Activated T-helper 17 cell treated with anti-CD3 and anti-CD28 coated beads, Interleukin-2, amount 50 U/mL, for 72 hours (primary cell): ENCODE measurements around the gene ZNF397. TPM values are rescaled to one million over a fixed set of nuclear protein-coding genes. Genes with fewer than 3 reads are reported as not detected.
A peak's percentile ranks its signal among the peaks of the same experiment; 100 is the strongest.

Source experiments
- ATAC-seq: fragments of 150-1000 bp; cut with Tn5 transposase; replicated peaks from 2 replicates; pipeline ENCODE4 v1.10.0; 2021; ENCODE audit warnings: mild to moderate bottlenecking, moderate library complexity
- H3K27ac Mint-ChIP-seq: one replicate; pipeline ENCODE4 v1.8.0; 2022; ENCODE audit warnings: mixed read lengths
- H3K27me3 Mint-ChIP-seq: one replicate; pipeline ENCODE4 v1.8.0; 2022; ENCODE audit warnings: mixed read lengths
- H3K36me3 Mint-ChIP-seq: one replicate; pipeline ENCODE4 v1.8.0; 2022; ENCODE audit warnings: low read depth, mild to moderate bottlenecking, mixed read lengths
- H3K4me1 Mint-ChIP-seq: one replicate; pipeline ENCODE4 v1.8.0; 2022; ENCODE audit warnings: mixed read lengths
- H3K4me3 Mint-ChIP-seq: one replicate; pipeline ENCODE4 v1.8.0; 2022; ENCODE audit warnings: mild to moderate bottlenecking, mixed read lengths
- H3K9me3 Mint-ChIP-seq: one replicate; pipeline ENCODE4 v1.8.0; 2022; ENCODE audit warnings: mixed read lengths
- total RNA-seq, 2 donors: library from RNA; stranded (reverse); gene quantifications; one replicate each; pipeline ENCODE4 v1.2.3, GENCODE V29; 2022

The ZNF397 gene
- total RNA-seq, 2 donors from 2014 or later = 9.7 to 25.0 TPM

DNA sequence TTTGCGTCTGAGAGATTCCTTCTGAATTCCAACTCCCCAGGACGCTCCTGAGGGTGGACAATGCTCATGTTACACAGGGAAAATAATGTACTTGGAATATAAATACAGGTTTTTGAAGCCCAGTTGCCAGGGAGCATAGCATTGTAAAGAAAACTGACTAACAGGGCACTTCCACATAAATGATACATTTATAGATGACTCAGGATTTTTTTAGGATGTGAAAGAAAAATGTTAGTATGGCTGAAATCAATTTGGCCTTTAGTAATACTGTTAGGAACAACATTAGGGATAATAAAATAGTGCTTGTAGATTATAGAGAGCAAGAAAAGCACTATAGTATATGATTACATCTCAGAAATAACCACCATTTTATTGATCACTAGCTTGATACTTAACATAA is 23.6 kb downstream of the ZNF397 start:
- peaks cover 9% of the 10 kb centered on the region for H3K9me3 Mint-ChIP-seq
- no peak for ATAC-seq
- H3K4me3 Mint-ChIP-seq = no peak overlapping the region
- H3K27ac Mint-ChIP-seq = no peak overlapping the region
- H3K4me1 Mint-ChIP-seq = peaks cover 16% of the 10 kb centered on the region
- H3K36me3 Mint-ChIP-seq = peaks cover 15% of the 10 kb centered on the region
- no peaks in the 10 kb centered on the region for H3K27me3 Mint-ChIP-seq

DNA sequence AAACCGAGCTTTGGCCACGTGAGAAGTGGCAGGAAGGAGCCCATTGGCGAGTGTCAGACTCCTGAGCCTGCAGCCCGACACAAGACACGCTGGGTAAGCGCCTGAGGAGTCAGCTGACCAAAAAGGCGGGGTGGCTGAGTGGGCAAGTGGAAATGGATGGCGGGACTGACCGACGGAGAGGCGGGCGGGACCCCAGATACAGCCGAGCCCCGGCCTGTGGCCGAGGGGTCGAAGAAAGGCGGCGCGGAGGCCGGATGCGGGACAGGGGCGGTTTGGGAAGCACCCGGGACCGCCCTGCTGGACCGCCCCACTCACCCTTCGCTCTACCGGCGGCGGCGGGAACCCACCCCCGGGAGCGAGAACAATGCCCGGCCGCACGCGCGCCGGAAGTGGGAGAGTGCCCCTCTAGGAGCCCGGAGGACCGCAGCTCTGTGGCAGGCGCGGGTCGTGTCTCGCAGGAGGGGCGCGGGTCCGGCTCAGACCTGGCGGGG is 26.4 kb downstream of the ZNF397 start:
- peaks cover 16% of the 10 kb centered on the region for H3K4me1 Mint-ChIP-seq
- H3K27me3 Mint-ChIP-seq = no peaks in the 10 kb centered on the region
- peak; percentile 76 for ATAC-seq
- H3K4me3 Mint-ChIP-seq = peak overlapping the region; percentile 85
- H3K36me3 Mint-ChIP-seq = no peaks in the 10 kb centered on the region
- peaks cover 9% of the 10 kb centered on the region for H3K9me3 Mint-ChIP-seq
- peak overlapping the region; percentile 87 for H3K27ac Mint-ChIP-seq

DNA sequence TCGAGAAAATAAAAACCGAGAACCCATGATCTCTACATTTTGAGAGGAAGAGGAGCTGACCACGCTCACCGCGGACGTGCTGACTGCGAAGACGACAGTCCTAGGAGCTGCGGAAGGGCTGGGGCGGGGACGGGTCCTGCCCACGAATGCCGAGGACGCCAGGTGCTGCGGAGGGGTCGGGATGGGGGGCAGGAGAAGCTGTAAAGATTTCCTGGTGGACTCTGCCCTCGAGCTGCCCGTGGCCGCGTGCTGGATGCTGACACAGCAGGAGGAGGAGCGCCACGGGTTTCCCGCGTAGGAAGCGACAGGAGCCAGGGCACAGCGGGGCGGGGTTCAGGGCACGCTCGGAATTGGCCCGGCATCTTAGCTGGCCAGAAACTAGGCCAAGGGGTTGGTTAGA is 27.0 kb downstream of the ZNF397 start:
- H3K4me3 Mint-ChIP-seq = peak overlapping the region; percentile 85
- no peaks in the 10 kb centered on the region for H3K36me3 Mint-ChIP-seq
- peaks cover 9% of the 10 kb centered on the region for H3K9me3 Mint-ChIP-seq
- peak; percentile 26 for ATAC-seq
- no peaks in the 10 kb centered on the region for H3K27me3 Mint-ChIP-seq
- peaks cover 16% of the 10 kb centered on the region for H3K4me1 Mint-ChIP-seq
- peak overlapping the region; percentile 42 for H3K27ac Mint-ChIP-seq

DNA sequence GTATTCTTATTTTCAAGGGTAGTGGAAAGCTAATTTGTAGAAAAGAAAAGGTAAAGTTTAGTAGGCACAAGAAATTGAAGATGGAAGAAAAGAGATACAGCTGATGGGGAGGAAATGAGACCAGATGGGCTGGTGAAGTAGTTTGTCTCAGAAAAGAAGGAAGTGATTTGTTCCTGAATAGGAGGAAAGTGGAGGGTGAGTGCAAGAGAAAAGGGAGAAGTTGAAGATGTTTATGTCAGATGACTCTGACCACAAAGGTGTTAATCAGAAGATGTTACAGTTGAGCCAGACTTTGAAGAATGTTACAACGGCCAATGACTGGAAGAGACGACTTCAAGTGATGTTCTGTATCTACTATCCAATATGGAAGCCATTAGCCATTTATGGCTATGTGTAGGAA is 28.0 kb downstream of the ZNF397 start:
- H3K4me1 Mint-ChIP-seq = peaks cover 16% of the 10 kb centered on the region
- no peak for ATAC-seq
- no peaks in the 10 kb centered on the region for H3K27me3 Mint-ChIP-seq
- no peaks in the 10 kb centered on the region for H3K36me3 Mint-ChIP-seq
- no peak overlapping the region for H3K27ac Mint-ChIP-seq
- H3K4me3 Mint-ChIP-seq = peak overlapping the region; percentile 85
- H3K9me3 Mint-ChIP-seq = peaks cover 9% of the 10 kb centered on the region

DNA sequence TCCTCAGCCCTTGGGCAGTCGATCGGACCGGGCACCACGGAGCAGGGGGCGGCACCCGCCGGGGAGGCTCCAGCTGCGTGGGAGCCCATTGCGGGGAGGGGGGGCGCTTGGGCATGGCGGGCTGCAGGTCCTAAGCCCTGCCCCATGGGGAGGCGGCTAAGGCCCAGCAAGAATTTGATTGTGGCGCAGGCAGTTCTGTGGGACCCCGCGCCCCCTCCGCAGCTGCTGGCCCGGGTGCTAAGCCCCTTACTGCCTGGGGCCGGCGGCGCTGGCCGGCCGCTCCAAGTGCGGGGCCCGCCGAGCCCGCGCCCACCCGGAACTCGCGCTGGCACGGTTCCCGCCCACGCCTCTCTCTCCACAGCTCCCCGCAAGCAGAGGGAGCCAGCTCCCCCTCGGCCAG is 30.8 kb downstream of the ZNF397 start:
- H3K27ac Mint-ChIP-seq = no peak overlapping the region
- H3K4me3 Mint-ChIP-seq = no peak overlapping the region
- H3K9me3 Mint-ChIP-seq = peaks cover 9% of the 10 kb centered on the region
- no peaks in the 10 kb centered on the region for H3K27me3 Mint-ChIP-seq
- peaks cover 16% of the 10 kb centered on the region for H3K4me1 Mint-ChIP-seq
- H3K36me3 Mint-ChIP-seq = no peaks in the 10 kb centered on the region
- no peak for ATAC-seq

DNA sequence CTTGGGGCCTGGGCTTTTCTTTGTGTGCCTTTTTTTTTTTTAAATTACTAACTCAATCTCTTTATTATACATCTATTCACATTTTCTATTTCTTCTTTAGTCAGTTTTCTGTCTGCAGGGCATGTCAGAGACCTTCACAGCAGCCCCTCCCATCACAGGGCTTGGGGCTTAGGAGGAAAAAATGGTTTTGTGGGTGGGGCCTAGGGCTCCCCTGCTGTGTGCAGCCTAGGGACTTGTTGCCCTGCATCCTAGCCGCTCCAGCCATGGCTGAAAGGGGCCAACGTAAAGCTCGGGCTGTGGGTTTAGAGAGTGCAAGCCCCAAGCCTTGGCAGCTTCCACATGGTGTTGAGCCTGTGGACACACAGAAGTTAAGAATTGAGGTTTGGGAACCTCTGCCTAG is 35.4 kb downstream of the ZNF397 start:
- Mint-ChIP-seq H3K4me3 (no peak overlapping the region), H3K36me3 (no peaks in the 10 kb centered on the region), H3K27me3 (no peaks in the 10 kb centered on the region), H3K4me1 (no peaks in the 10 kb centered on the region), H3K9me3 (peaks cover 5% of the 10 kb centered on the region), H3K27ac (no peak overlapping the region)
- no peak for ATAC-seq

DNA sequence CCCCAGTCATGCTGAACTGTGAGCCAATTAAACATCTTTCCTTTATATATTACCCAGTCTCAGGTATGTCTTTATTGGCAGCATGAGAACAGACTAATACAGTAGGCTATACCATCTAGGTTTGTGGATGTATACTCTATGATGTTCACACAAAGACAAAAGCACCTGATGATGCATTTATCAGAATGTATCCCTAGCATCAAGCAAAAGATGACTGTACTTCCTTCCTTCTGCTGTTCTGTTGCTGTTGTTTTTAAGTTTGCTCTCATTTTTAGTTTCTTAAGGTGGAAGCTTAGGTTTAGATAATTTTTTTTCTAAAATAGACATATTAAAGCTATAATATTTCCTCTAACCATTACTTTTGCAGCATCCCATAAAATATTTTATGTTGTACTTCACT is 36.8 kb downstream of the ZNF397 start:
- Mint-ChIP-seq H3K36me3 (no peaks in the 10 kb centered on the region), H3K4me3 (no peak overlapping the region), H3K27me3 (no peaks in the 10 kb centered on the region), H3K4me1 (no peaks in the 10 kb centered on the region), H3K9me3 (peaks cover 5% of the 10 kb centered on the region), H3K27ac (no peak overlapping the region)
- ATAC-seq = peak; percentile 81

DNA sequence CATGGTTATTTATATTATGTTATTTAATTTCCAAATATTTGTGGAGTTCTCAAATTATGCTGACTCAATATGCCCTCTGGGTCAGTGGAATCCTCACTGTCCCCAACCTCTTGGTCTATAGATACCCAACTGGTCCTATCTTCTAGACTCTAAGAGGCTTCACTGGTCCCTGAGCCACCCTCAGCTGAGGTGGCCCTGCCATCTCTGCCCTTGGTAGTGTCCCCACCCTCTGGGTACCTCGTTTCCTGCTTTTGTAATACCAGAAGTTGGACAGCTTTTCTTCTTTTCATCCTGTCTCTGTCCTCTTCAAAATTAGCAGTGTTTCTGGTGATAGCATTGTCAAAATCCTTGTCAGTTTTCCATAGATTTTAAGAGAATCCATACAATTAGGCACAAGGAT is 37.3 kb downstream of the ZNF397 start:
- no peak for ATAC-seq
- H3K4me1 Mint-ChIP-seq = no peaks in the 10 kb centered on the region
- peaks cover 5% of the 10 kb centered on the region for H3K9me3 Mint-ChIP-seq
- no peak overlapping the region for H3K27ac Mint-ChIP-seq
- no peaks in the 10 kb centered on the region for H3K36me3 Mint-ChIP-seq
- H3K4me3 Mint-ChIP-seq = no peak overlapping the region
- H3K27me3 Mint-ChIP-seq = no peaks in the 10 kb centered on the region

DNA sequence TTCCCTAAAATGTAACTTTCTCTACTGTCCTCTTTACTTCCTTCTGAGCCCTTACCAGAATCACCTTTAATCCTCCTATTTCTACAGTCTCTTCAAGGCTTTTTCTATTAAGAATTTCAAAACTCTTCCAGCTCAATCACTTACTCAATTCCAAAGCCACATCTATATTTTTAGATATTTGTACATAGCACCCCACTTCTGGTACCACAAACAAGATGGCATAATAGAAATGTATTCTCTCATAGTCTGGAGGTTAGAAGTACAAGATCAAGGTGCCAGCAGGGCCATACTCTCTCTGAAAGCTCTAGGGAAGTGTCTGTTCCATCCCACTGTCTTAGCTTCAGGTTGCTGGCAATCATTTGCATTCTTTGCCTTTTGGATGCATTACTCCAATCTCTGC is 38.1 kb downstream of the ZNF397 start:
- no peak overlapping the region for H3K4me3 Mint-ChIP-seq
- H3K36me3 Mint-ChIP-seq = no peaks in the 10 kb centered on the region
- H3K4me1 Mint-ChIP-seq = no peaks in the 10 kb centered on the region
- no peak overlapping the region for H3K27ac Mint-ChIP-seq
- no peaks in the 10 kb centered on the region for H3K27me3 Mint-ChIP-seq
- no peak for ATAC-seq
- peaks cover 5% of the 10 kb centered on the region for H3K9me3 Mint-ChIP-seq

DNA sequence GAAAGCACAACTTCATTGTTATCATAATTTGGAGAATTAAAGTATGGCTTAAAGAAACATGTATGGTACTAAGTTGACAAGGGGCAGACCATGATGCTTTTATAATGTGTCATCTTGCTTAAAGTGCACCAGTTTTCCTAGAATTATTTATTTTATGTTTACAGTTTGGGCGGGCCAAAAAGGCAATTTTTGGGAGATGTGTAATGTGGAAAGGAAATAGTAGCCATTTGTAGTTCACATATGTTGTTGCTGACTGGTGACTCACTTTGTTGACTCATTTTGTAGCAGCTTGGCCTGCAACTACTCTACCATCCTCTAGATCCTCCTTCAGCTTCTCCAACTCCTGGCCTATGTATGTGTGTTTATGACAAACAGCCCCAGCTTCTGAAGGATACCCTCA is 41.5 kb downstream of the ZNF397 start:
- Mint-ChIP-seq H3K36me3 (no peaks in the 10 kb centered on the region), H3K27me3 (no peaks in the 10 kb centered on the region), H3K27ac (no peak overlapping the region), H3K4me3 (no peak overlapping the region), H3K4me1 (no peaks in the 10 kb centered on the region), H3K9me3 (peaks cover 8% of the 10 kb centered on the region)
- peak; percentile 87 for ATAC-seq

DNA sequence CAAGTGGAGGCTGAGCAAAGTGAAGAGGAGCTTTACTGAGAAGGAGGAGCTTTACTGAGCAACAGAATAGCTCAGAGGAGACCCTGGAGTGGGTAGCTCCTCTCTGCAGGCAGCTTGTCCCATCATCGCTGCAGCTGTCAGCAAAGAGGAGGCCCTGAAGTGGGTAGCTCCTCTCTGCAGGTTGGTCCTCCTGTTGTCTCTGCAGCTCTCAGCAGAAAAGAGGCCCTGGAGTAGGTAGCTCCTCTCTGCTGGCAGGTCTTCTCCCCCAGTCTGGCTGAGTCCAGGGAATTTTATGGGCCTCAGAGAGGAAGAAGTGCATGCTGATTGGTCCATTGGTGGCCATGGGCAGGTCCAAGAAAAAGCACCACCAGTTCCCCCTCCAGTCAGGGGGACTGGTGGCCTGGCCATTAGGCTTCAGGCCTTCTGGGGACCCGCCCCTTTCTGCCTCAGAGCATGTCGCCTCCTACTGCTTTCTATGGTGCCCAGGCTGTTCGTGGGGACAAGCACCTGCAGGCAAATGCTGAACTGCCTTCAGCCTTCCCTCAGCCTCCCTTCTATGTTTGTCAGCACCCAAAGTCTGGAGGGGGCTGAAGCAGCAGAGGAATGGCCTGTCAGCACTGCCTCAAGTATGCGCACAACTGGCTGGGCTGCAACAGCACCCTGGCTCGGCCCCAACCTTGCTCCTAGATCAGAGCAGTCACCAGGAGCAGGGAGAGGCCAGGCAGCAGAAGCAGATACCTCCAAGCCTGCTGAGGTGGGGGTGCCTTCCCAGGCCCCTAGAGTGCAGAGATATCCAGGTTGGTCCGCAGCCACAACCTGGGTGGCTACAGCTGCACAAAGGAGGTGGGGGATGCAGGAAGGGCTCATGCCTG is 43.3 kb downstream of the ZNF397 start:
- no peak for ATAC-seq
- no peaks in the 10 kb centered on the region for H3K27me3 Mint-ChIP-seq
- H3K36me3 Mint-ChIP-seq = peaks cover under 1% of the 10 kb centered on the region
- no peak overlapping the region for H3K27ac Mint-ChIP-seq
- H3K4me1 Mint-ChIP-seq = peaks cover 2% of the 10 kb centered on the region
- peaks cover 6% of the 10 kb centered on the region for H3K9me3 Mint-ChIP-seq
- H3K4me3 Mint-ChIP-seq = no peak overlapping the region

DNA sequence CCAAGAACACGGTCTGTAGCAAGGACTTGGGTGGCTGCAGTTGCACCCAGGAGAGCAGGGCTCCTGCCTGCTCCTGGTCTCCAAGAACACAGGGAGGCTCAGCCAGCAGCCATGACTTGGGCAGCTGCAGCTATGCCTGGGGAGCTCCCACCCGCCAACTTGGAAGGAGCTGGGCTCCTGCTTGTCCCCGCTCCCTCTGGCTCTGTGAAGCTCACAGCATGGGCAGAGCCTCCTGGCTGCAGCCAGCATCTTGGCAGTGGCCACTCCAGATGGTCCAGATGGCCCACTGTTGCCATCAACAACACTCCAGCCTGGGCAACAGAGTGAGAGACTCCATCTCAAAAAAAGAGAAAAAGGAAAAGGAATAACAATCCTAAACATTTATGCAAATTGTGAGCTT is 44.0 kb downstream of the ZNF397 start:
- no peaks in the 10 kb centered on the region for H3K27me3 Mint-ChIP-seq
- H3K9me3 Mint-ChIP-seq = peaks cover 3% of the 10 kb centered on the region
- H3K27ac Mint-ChIP-seq = no peak overlapping the region
- ATAC-seq = no peak
- peaks cover 5% of the 10 kb centered on the region for H3K36me3 Mint-ChIP-seq
- no peak overlapping the region for H3K4me3 Mint-ChIP-seq
- peaks cover 6% of the 10 kb centered on the region for H3K4me1 Mint-ChIP-seq

DNA sequence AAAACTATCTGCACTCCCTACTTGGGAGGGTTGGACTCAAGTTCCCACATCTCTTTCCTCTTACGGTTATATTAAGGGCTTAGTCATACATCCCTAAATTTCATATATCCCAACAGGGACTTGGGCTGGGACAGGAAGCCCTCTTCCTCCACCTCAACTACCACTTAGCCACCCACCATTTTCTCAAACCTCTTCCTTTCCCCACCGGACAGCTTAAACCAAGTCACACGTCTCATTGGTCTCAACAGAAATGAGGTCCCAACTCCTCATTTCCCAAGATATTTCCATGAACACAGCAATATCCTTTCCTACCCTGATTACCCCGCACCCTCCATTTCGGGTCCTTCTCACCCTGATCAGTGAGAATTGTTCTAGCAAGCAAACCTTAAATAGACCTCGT is 48.5 kb downstream of the ZNF397 start:
- Mint-ChIP-seq H3K27me3 (no peaks in the 10 kb centered on the region), H3K4me1 (peaks cover 17% of the 10 kb centered on the region), H3K27ac (peak overlapping the region; percentile 98)

DNA sequence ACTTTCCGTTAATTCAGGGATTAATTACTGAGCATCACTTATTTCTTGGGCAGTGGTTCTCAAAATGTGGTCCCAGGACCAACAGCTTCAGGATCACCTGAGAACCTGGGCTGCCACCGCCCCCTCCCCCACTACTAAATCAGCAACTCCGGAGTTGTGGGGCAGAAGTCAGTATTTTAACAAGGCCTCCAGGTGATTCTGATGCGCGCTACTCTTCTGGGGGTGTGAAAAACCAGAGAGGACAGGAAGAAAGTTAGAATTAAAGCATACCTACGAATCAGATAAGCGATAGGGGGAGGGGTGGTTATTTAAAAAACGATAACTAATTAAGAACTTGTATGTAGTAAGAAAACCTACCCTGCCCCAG is 48.9 kb downstream of the ZNF397 start:
- H3K4me3 Mint-ChIP-seq = peak overlapping the region; percentile 98
- peak; percentile 51 for ATAC-seq
- H3K36me3 Mint-ChIP-seq = peaks cover 44% of the 10 kb centered on the region
- peaks cover 17% of the 10 kb centered on the region for H3K4me1 Mint-ChIP-seq
- H3K27ac Mint-ChIP-seq = peak overlapping the region; percentile 98
- H3K27me3 Mint-ChIP-seq = no peaks in the 10 kb centered on the region
- H3K9me3 Mint-ChIP-seq = peaks cover 3% of the 10 kb centered on the region

More for the DNA sequence above, 48.5 kb downstream of the ZNF397 start:
- peaks cover 3% of the 10 kb centered on the region for H3K9me3 Mint-ChIP-seq
- H3K4me3 Mint-ChIP-seq = peak overlapping the region; percentile 98
- ATAC-seq = no peak
- H3K36me3 Mint-ChIP-seq = peaks cover 39% of the 10 kb centered on the region

DNA sequence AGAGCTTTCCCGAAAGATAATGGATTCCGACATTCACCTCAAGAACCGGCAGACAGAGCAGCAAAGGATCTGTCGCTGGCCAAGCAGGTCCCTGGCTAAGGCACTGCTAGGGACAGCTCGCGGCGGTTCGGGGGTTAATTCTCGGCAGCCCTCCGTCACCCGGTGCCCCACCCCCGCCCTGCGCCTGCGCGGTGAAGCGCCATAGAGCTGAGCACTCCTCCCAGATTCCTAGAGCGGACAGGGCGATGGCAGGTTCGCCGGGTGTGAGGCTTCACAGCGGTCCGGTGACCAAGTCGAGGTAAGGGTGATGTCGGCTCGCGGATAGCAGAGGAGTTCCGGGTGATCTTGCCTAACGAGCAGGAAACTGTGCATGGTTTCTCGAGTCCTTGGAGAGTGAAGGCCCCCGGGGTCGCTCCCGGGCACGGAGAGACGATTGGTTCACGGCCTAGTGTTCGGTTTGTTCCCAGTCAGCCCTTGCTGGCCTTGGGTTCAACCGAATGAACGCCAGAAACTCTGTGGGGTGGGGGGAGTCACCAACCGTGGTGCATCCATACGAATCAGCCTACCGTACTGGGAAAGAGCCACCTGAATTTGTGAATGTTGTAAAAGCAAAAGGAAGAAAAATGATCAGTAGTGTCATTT is 49.4 kb downstream of the ZNF397 start, which contains the start of gene ZSCAN30:
TSS of gene ZSCAN30 (minus strand) at position 136 of the 642 bp plus-strand sequence. CDS start 25,877 bp downstream, outside the sequence.
- peak; percentile 98 for ATAC-seq
- peaks cover 17% of the 10 kb centered on the region for H3K4me1 Mint-ChIP-seq
- peak within 1 kb of the TSS; percentile 98 for H3K4me3 Mint-ChIP-seq
- no peaks in the 10 kb centered on the region for H3K27me3 Mint-ChIP-seq
- peaks cover 49% of the 10 kb centered on the region for H3K36me3 Mint-ChIP-seq
- peaks cover 3% of the 10 kb centered on the region for H3K9me3 Mint-ChIP-seq
- H3K27ac Mint-ChIP-seq = peak within 1 kb of the TSS; percentile 98
